Measurements from ENCODE around the gene ZNF426.

The ZNF426 gene

DNA sequence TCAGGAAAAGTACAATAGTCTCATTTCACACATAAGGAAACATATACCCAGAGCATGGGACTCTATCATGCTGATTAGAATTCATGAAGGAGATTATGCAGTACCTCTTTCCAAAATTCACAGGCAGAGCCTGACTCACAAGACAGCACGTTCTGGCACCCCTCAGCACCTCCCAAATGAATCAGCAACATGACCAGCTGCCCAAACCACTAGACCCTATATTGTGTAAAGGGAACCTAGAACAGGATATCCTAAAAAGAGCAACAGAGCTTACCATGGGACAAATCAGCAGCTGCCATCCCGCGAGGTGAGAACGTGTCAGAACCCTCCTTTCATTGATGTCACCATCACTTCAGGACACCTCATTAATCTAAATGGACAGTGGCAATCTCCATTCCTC lies 2.5 kb downstream of the ZNF426 start:
- CTCF ChIA-PET, result no interaction called here
- no peak for TF ChIP-seq HDGF (IDR thresholded peaks at IDR 0.05; ENCODE audit: borderline replicate concordance)
- TF ChIP-seq ELF4 (IDR thresholded peaks at IDR 0.05), result no peak
- no peak for TF ChIP-seq FOXM1 (IDR thresholded peaks at IDR 0.05; ENCODE audit: borderline replicate concordance)
- no peak for TF ChIP-seq ARNT (IDR thresholded peaks at IDR 0.05)
- TF ChIP-seq CTBP1 (IDR thresholded peaks at IDR 0.05; ENCODE audit: borderline replicate concordance), result no peak
- TF ChIP-seq SP1 (IDR thresholded peaks at IDR 0.05), result no peak
- POLR2A ChIA-PET, result no interaction called here
- no peak for DNase-seq (ENCODE audit: extremely low spot score)

DNA sequence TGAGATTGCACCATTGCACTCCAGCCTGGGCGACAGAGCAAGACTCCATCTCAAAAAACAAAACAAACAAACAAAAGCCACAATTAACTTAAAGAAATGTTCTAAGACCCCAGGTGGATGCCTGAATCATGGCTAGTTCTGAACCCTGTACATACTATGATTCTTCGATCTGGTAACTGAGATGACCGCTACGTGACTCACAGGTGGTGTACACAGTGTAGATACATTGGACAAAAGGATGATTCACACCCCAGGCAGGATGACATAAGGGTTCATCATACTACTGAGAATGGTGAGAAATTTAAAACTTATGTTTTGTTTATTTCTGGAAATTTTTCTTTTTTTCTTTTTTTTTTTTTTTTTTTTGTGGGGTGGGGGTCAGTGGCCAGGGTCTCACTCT lies 6.5 kb downstream of the ZNF426 start:
- POLR2A ChIA-PET, result no interaction called here
- TF ChIP-seq LEF1 (IDR thresholded peaks at IDR 0.05; ENCODE audit: borderline replicate concordance) (no peak), BHLHE40 (IDR thresholded peaks at IDR 0.05; ENCODE audit: borderline replicate concordance) (no peak), ELF4 (IDR thresholded peaks at IDR 0.05) (no peak), CTBP1 (IDR thresholded peaks at IDR 0.05; ENCODE audit: borderline replicate concordance) (no peak), NFRKB (IDR thresholded peaks at IDR 0.05) (no peak), HDGF (IDR thresholded peaks at IDR 0.05; ENCODE audit: borderline replicate concordance) (no peak), L3MBTL2 (conservative IDR thresholded peaks at IDR 0.05) (no peak), FOXM1 (IDR thresholded peaks at IDR 0.05; ENCODE audit: borderline replicate concordance) (no peak), TARDBP (IDR thresholded peaks at IDR 0.05) (no peak), ARNT (IDR thresholded peaks at IDR 0.05) (no peak), SUZ12 (IDR thresholded peaks at IDR 0.05) (no peak), FOXA1 (IDR thresholded peaks at IDR 0.05) (no peak), ZNF384 (IDR thresholded peaks at IDR 0.05) (no peak), FOXK2 (IDR thresholded peaks at IDR 0.05) (no peak), SP1 (IDR thresholded peaks at IDR 0.05) (no peak)
- TF ChIP-seq, protein P1, sequence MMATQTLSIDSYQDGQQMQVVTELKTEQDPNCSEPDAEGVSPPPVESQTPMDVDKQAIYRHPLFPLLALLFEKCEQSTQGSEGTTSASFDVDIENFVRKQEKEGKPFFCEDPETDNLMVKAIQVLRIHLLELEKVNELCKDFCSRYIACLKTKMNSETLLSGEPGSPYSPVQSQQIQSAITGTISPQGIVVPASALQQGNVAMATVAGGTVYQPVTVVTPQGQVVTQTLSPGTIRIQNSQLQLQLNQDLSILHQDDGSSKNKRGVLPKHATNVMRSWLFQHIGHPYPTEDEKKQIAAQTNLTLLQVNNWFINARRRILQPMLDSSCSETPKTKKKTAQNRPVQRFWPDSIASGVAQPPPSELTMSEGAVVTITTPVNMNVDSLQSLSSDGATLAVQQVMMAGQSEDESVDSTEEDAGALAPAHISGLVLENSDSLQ (IDR thresholded peaks at IDR 0.05), result no peak
- DNase-seq (ENCODE audit: extremely low spot score), result no peak
- CTCF ChIA-PET, result no interaction called here

DNA sequence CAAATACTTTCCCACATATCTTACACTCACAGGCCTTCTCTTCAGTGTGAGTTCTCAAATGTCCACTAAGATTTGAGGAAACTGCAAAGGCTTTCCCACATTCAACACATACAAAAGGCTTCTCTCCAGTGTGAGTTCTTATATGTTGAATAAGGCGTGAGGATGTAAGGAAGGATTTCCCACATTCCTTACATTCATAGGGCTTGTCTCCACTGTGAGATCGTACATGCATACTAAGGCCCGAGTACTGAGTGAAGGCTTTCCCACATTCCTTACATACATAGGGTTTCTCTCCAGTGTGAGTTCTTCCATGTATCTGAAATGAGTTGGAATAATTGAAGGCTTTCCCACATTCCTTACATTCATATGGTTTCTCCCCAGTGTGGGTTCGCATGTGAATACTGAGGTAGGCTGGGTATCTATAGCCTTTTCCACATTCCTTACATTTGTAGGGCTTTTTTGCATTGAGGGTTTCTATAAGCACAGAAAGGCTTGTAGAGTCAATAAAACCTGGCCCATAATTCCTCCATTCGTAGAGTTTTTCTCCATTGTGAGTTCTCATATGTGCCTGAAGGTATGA lies 9.6 kb downstream of the ZNF426 start:
- no peak for TF ChIP-seq CTBP1 (IDR thresholded peaks at IDR 0.05; ENCODE audit: borderline replicate concordance)
- TF ChIP-seq SUZ12 (IDR thresholded peaks at IDR 0.05), result no peak
- TF ChIP-seq BHLHE40 (IDR thresholded peaks at IDR 0.05; ENCODE audit: borderline replicate concordance), result no peak
- TF ChIP-seq FOXM1 (IDR thresholded peaks at IDR 0.05; ENCODE audit: borderline replicate concordance), result no peak
- TF ChIP-seq, protein P1 (IDR thresholded peaks at IDR 0.05), result no peak
- no peak for TF ChIP-seq SP1 (IDR thresholded peaks at IDR 0.05)
- TF ChIP-seq LEF1 (IDR thresholded peaks at IDR 0.05; ENCODE audit: borderline replicate concordance), result no peak
- ChIA-PET POLR2A (no interaction called here), CTCF (no interaction called here)
- no peak for DNase-seq (ENCODE audit: extremely low spot score)

DNA sequence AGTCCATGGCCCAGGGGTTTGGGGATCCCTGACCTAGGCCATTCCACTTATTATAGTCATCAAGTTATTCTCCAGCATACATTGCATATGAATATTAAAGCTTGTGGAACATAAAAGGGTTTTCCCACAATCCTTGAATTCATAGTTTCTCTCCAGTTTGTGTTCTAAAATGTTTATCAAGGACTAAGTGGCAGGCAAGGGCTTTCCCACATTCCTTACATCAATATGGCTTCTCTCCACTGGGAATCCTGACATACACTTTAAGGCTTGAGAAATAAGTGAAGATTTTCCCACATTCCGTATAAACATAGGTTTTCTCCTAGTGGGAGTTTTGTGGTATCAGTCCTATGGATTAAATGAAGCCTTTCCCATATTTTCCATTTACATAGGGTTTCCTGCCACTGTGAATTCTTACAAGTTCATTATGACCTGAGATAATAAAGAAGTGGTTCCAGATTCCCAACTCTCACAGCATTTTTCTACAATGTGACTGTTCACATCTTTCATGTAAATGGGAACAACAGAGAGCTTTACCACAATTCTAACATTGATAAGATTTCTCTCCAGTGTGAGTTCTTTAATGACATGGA lies 14.5 kb downstream of the ZNF426 start:
- TF ChIP-seq FOXA1 (IDR thresholded peaks at IDR 0.05) (no peak), ZNF384 (IDR thresholded peaks at IDR 0.05) (no peak), ELF4 (IDR thresholded peaks at IDR 0.05) (no peak), NFRKB (IDR thresholded peaks at IDR 0.05) (no peak), LEF1 (IDR thresholded peaks at IDR 0.05; ENCODE audit: borderline replicate concordance) (no peak), CTBP1 (IDR thresholded peaks at IDR 0.05; ENCODE audit: borderline replicate concordance) (no peak), HDGF (IDR thresholded peaks at IDR 0.05; ENCODE audit: borderline replicate concordance) (no peak), L3MBTL2 (conservative IDR thresholded peaks at IDR 0.05) (no peak), FOXK2 (IDR thresholded peaks at IDR 0.05) (no peak), ARNT (IDR thresholded peaks at IDR 0.05) (no peak), SP1 (IDR thresholded peaks at IDR 0.05) (no peak), FOXM1 (IDR thresholded peaks at IDR 0.05; ENCODE audit: borderline replicate concordance) (no peak), TARDBP (IDR thresholded peaks at IDR 0.05) (no peak)
- TF ChIP-seq, protein P1 (IDR thresholded peaks at IDR 0.05), result no peak
- ChIA-PET CTCF (no interaction called here), POLR2A (no interaction called here)
- no peak for DNase-seq (ENCODE audit: extremely low spot score)

DNA sequence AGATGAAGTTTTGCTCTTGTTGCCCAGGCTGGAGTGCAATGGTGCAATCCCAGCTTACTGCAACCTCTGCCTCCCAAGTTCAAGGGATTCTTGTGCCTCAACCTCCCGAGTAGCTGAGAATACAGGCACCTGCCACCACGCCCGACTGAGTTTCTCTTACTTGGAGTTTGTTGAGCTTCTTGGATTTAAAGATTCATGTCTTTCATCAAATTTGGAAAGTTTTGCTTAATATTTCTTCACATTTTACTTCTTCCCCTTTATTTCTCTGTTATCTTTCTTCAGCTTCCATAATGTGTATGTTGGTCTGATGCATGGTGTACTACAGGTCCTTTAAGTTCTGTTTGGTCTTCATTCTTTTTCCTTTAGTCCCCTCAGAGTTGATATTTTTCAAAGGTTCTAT lies 31.2 kb downstream of the ZNF426 start:
- ChIA-PET POLR2A (no interaction called here), CTCF (no interaction called here)
- no peak for DNase-seq (ENCODE audit: extremely low spot score)
- TF ChIP-seq LEF1 (IDR thresholded peaks at IDR 0.05; ENCODE audit: borderline replicate concordance) (no peak), SP1 (IDR thresholded peaks at IDR 0.05) (no peak), TARDBP (IDR thresholded peaks at IDR 0.05) (no peak), FOXM1 (IDR thresholded peaks at IDR 0.05; ENCODE audit: borderline replicate concordance) (no peak), ARNT (IDR thresholded peaks at IDR 0.05) (no peak), ZNF384 (IDR thresholded peaks at IDR 0.05) (no peak), FOXK2 (IDR thresholded peaks at IDR 0.05) (no peak), FOXA1 (IDR thresholded peaks at IDR 0.05) (no peak), CTBP1 (IDR thresholded peaks at IDR 0.05; ENCODE audit: borderline replicate concordance) (no peak), BHLHE40 (IDR thresholded peaks at IDR 0.05; ENCODE audit: borderline replicate concordance) (no peak)

DNA sequence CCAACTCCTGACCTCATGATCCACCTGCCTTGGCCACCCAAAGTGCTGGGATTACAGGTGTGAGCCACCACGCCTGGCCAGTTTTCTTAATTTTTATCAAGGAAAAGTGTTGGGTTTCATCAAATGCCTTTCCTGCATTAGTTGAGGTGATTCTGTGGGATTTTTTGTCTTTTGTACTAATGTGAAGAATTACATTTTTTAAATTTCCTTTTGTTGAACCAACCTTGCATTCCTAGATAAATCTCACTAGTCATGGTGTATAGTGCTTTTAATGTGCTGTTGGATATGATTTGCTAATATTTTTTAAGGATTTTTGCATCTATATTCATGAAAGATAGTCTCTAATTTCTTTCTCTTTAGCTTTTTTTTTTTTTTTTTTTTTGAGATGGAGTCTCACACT lies 37.6 kb downstream of the ZNF426 start:
- no peak for TF ChIP-seq LEF1 (IDR thresholded peaks at IDR 0.05; ENCODE audit: borderline replicate concordance)
- no peak for TF ChIP-seq SUZ12 (IDR thresholded peaks at IDR 0.05)
- TF ChIP-seq, protein P1 (IDR thresholded peaks at IDR 0.05), result no peak
- no peak for TF ChIP-seq BHLHE40 (IDR thresholded peaks at IDR 0.05; ENCODE audit: borderline replicate concordance)
- TF ChIP-seq HDGF (IDR thresholded peaks at IDR 0.05; ENCODE audit: borderline replicate concordance), result no peak
- no peak for TF ChIP-seq FOXA1 (IDR thresholded peaks at IDR 0.05)
- TF ChIP-seq L3MBTL2 (conservative IDR thresholded peaks at IDR 0.05), result no peak
- TF ChIP-seq FOXM1 (IDR thresholded peaks at IDR 0.05; ENCODE audit: borderline replicate concordance), result no peak
- no peak for TF ChIP-seq CTBP1 (IDR thresholded peaks at IDR 0.05; ENCODE audit: borderline replicate concordance)
- TF ChIP-seq SP1 (IDR thresholded peaks at IDR 0.05), result no peak
- TF ChIP-seq FOXK2 (IDR thresholded peaks at IDR 0.05), result no peak
- no peak for TF ChIP-seq ARNT (IDR thresholded peaks at IDR 0.05)
- TF ChIP-seq ZNF384 (IDR thresholded peaks at IDR 0.05), result no peak
- TF ChIP-seq NFRKB (IDR thresholded peaks at IDR 0.05), result no peak
- TF ChIP-seq ELF4 (IDR thresholded peaks at IDR 0.05), result no peak
- no peak for TF ChIP-seq TARDBP (IDR thresholded peaks at IDR 0.05)
- ChIA-PET POLR2A (no interaction called here), CTCF (no interaction called here)
- no peak for DNase-seq (ENCODE audit: extremely low spot score)

All from HEK293T (cell line).